NB4 (cell line): Measurements from ENCODE around the gene PAGE4.

Experiments used
- DNase-seq: peaks from one replicate; pipeline ENCODE4 v3.0.0; 2010; ENCODE audit warnings: low read depth
- H3K4me3 ChIP-seq: one replicate; pipeline ENCODE4 v1.5.1; 2011; ENCODE audit warnings: mild to moderate bottlenecking, low read depth, low read length, moderate library complexity
- MYC ChIP-seq: IDR thresholded peaks from 2 replicates; pipeline ENCODE4 v1.6.1; 2011; ENCODE audit warnings: low read depth, low read length
- POLR2A ChIP-seq: IDR thresholded peaks from 2 replicates; pipeline ENCODE4 v1.6.1; 2011; ENCODE audit warnings: mild to moderate bottlenecking; ENCODE audit not compliant: insufficient read length; ENCODE audit errors: extremely low read depth
- TF ChIP-seq, protein P1 (sequence below): IDR thresholded peaks from 2 replicates; pipeline ENCODE4 v1.6.1; 2011; ENCODE audit warnings: low read depth, low read length
- TF ChIP-seq, protein P2 (sequence below): IDR thresholded peaks from one replicate; pipeline ENCODE4 v1.5.1; 2012; ENCODE audit warnings: low read depth, low read length

Gene PAGE4

DNA sequence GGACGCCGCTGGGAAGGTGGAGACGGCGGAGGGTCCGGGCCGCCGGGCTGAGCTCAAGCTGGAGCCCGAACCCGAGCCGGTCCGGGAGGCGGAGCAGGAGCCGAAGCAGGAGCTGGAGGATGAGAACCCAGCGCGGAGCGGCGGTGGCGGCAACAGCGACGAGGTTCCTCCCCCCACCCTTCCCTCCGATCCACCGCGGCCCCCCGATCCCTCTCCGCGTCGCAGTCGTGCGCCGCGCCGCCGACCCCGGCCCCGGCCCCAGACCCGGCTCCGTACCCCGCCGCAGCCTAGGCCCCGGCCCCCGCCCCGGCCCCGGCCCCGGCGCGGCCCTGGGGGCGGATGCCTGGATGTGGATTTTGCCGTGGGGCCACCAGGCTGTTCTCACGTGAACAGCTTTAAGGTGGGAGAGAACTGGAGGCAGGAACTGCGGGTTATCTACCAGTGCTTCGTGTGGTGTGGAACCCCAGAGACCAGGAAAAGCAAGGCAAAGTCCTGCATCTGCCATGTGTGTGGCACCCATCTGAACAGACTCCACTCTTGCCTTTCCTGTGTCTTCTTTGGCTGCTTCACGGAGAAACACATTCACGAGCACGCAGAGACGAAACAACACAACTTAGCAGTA lies 50.7 kb downstream of the PAGE4 start:
- TF ChIP-seq, protein P1, sequence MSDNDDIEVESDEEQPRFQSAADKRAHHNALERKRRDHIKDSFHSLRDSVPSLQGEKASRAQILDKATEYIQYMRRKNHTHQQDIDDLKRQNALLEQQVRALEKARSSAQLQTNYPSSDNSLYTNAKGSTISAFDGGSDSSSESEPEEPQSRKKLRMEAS: no peak
- TF ChIP-seq, protein P2, sequence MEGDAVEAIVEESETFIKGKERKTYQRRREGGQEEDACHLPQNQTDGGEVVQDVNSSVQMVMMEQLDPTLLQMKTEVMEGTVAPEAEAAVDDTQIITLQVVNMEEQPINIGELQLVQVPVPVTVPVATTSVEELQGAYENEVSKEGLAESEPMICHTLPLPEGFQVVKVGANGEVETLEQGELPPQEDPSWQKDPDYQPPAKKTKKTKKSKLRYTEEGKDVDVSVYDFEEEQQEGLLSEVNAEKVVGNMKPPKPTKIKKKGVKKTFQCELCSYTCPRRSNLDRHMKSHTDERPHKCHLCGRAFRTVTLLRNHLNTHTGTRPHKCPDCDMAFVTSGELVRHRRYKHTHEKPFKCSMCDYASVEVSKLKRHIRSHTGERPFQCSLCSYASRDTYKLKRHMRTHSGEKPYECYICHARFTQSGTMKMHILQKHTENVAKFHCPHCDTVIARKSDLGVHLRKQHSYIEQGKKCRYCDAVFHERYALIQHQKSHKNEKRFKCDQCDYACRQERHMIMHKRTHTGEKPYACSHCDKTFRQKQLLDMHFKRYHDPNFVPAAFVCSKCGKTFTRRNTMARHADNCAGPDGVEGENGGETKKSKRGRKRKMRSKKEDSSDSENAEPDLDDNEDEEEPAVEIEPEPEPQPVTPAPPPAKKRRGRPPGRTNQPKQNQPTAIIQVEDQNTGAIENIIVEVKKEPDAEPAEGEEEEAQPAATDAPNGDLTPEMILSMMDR: no peak
- TF ChIP-seq MYC: no peak
- no peak for TF ChIP-seq POLR2A
- DNase-seq: no peak
- peak overlapping the region; percentile 47 for H3K4me3 ChIP-seq

DNA sequence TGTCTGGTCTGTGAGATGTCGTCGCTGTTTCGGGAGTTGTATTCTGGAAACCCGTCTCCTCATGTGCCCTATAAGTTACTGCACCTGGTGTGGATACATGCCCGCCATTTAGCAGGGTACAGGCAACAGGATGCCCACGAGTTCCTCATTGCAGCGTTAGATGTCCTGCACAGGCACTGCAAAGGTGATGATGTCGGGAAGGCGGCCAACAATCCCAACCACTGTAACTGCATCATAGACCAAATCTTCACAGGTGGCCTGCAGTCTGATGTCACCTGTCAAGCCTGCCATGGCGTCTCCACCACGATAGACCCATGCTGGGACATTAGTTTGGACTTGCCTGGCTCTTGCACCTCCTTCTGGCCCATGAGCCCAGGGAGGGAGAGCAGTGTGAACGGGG lies 51.6 kb downstream of the PAGE4 start:
- H3K4me3 ChIP-seq: no peak overlapping the region
- DNase-seq: no peak
- TF ChIP-seq, protein P1: no peak
- no peak for TF ChIP-seq MYC
- no peak for TF ChIP-seq POLR2A
- TF ChIP-seq, protein P2: no peak
